ENCODE results near the gene PSMB7. TPM values are rescaled to one million over a fixed set of nuclear protein-coding genes. Genes with fewer than 3 reads are reported as not detected.

The PSMB7 gene
- total RNA-seq, 3 donors from 2014 or later (not counting 1 experiment from before 2014, with no cell fraction given) = 75.6 to 75.9 (median 75.8) TPM

DNA sequence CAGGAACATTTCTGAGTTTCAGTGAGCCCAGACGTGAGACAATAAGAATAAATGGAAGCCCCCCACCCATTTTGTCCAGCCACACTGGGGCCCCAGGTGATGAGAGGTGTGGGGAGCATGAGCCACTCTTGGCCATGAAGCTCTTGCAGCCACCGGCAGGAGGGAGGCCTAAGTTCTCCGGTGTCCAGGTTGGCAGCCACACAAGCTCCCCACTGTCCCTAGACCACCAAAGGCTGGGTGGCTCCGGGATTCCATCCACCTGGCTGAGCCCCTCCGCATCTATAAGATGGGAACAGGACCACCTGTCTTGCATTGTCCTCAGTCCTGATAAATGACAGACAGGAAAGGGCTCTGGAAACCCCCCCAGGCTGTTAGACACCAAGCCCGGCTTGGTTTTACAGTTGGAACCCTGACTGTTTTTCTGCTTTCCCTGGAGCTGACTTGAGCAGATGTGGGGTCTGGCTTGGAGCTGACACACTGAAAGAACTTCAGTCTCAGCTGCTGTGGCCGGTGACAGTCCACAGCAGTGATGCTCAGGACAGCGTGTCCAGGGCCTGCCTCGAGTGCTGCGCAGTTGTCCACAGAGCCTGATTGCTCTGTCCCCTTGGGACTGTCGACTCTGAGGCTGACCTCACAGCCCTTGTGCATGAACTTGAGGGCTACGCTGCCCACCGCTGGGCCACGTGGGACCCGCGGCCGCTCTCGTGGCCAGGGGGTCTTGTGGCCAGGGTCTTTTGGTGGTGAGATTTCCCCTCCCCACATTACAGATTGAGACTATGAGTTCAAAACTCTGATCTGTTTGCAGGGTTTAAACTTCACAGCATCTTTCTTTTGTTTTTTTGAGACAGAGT, 74.8 kb downstream of the PSMB7 start:
- Mint-ChIP-seq H3K36me3 (no peaks in the 10 kb centered on the region), H3K9me3 (no peaks in the 10 kb centered on the region), H3K27me3 (ENCODE audit: low read depth in 2 of 2) (no peaks in the 10 kb centered on the region), H3K4me1 (peaks cover 0 to 6% of the 10 kb centered on the region in 2 donors), H3K4me3 (no peak overlapping the region), H3K27ac (no peak overlapping the region)
- Histone ChIP-seq H3K36me3 (ENCODE audit: control insufficient read depth, insufficient read depth, low read length) (peaks cover 37% of the 10 kb centered on the region), H3K9me3 (ENCODE audit: control insufficient read depth, insufficient read depth, low read length) (no peaks in the 10 kb centered on the region), H3K4me3 (ENCODE audit: low read length) (no peak overlapping the region), H3K27ac (ENCODE audit: low read length) (no peak overlapping the region), H3K4me1 (ENCODE audit: control insufficient read depth, insufficient read depth, low read length) (no peaks in the 10 kb centered on the region), H3K27me3 (ENCODE audit: control insufficient read depth, insufficient read depth, low read length) (no peaks in the 10 kb centered on the region)
- WGBS (ENCODE audit: insufficient coverage) = 93% methylated on average over 16 of the region's 18 CpGs
- DNase-seq (no peak), ATAC-seq (no peak)
- intact Hi-C loops (cut with micrococcal nuclease) = no loop called here
- TF ChIP-seq, protein P1, sequence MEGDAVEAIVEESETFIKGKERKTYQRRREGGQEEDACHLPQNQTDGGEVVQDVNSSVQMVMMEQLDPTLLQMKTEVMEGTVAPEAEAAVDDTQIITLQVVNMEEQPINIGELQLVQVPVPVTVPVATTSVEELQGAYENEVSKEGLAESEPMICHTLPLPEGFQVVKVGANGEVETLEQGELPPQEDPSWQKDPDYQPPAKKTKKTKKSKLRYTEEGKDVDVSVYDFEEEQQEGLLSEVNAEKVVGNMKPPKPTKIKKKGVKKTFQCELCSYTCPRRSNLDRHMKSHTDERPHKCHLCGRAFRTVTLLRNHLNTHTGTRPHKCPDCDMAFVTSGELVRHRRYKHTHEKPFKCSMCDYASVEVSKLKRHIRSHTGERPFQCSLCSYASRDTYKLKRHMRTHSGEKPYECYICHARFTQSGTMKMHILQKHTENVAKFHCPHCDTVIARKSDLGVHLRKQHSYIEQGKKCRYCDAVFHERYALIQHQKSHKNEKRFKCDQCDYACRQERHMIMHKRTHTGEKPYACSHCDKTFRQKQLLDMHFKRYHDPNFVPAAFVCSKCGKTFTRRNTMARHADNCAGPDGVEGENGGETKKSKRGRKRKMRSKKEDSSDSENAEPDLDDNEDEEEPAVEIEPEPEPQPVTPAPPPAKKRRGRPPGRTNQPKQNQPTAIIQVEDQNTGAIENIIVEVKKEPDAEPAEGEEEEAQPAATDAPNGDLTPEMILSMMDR (IDR thresholded peaks at IDR 0.05) = no peak

DNA sequence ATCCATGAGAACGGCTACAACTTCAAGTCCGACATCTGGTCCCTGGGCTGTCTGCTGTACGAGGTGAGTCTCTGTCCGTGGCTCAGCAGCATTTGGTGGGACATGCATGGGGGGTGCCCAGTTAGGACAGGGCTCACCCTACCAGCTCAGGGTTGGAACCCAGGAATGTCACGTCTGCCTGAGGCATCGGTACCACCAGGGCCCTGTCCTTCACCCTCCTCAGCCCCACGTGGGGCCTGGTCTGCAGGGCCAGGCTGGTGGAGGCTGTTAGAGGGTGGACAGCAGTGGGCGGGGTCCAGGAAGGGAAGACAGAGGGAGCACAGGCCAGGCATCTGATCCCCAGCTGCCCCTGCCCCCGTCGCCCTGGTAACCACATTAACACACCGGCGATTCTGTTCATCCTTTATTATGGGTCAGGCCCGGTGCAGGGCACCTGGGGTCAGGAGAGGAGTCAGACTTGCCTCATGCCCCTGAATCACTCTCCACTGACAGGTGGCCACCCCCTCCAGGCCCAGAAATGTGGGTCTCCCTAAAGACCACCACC, 75.6 kb downstream of the PSMB7 start:
- DNase-seq (no peak), ATAC-seq (no peak)
- H3K9me3 Mint-ChIP-seq = no peaks in the 10 kb centered on the region
- Histone ChIP-seq H3K36me3 (ENCODE audit: control insufficient read depth, insufficient read depth, low read length) (peaks cover 37% of the 10 kb centered on the region), H3K27ac (ENCODE audit: low read length) (no peak overlapping the region), H3K4me3 (ENCODE audit: low read length) (no peak overlapping the region), H3K27me3 (ENCODE audit: control insufficient read depth, insufficient read depth, low read length) (no peaks in the 10 kb centered on the region), H3K4me1 (ENCODE audit: control insufficient read depth, insufficient read depth, low read length) (no peaks in the 10 kb centered on the region), H3K9me3 (ENCODE audit: control insufficient read depth, insufficient read depth, low read length) (no peaks in the 10 kb centered on the region)
- TF ChIP-seq, protein P1 (IDR thresholded peaks at IDR 0.05) = no peak
- no peak overlapping the region for H3K27ac Mint-ChIP-seq
- WGBS (ENCODE audit: insufficient coverage) = 92% methylated on average over 13 of the region's 13 CpGs
- no peak overlapping the region for H3K4me3 Mint-ChIP-seq
- intact Hi-C loops (cut with micrococcal nuclease) = no loop called here
- no peaks in the 10 kb centered on the region for H3K36me3 Mint-ChIP-seq
- peaks cover 0 to 6% of the 10 kb centered on the region in 2 donors for H3K4me1 Mint-ChIP-seq
- H3K27me3 Mint-ChIP-seq (ENCODE audit: low read depth in 2 of 2) = no peaks in the 10 kb centered on the region

DNA sequence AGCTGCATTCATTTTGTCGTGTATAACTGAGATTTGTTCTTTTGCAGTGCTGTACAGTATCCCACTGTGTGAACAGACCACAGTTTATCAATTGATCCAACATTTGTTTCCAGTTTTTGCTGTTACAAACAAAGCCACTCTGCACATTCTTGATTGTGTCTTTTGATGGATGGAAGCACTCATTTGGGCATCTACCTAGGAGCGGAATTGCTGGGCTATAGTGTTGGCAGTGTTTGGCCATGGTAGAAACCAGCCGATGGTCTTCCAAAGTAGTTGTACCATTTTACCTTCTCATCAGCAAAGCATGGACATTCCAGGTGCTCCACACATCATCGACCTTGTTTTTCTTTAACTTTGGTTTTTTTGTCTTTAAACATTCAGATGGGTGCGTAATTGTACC, 77.7 kb downstream of the PSMB7 start:
- Histone ChIP-seq H3K4me3 (ENCODE audit: low read length) (no peak overlapping the region), H3K4me1 (ENCODE audit: control insufficient read depth, insufficient read depth, low read length) (no peaks in the 10 kb centered on the region), H3K27me3 (ENCODE audit: control insufficient read depth, insufficient read depth, low read length) (no peaks in the 10 kb centered on the region), H3K27ac (ENCODE audit: low read length) (no peak overlapping the region), H3K9me3 (ENCODE audit: control insufficient read depth, insufficient read depth, low read length) (no peaks in the 10 kb centered on the region), H3K36me3 (ENCODE audit: control insufficient read depth, insufficient read depth, low read length) (peaks cover 25% of the 10 kb centered on the region)
- intact Hi-C loops (cut with micrococcal nuclease) = no loop called here
- TF ChIP-seq, protein P1 (IDR thresholded peaks at IDR 0.05) = no peak
- Mint-ChIP-seq H3K9me3 (no peaks in the 10 kb centered on the region), H3K4me3 (no peak overlapping the region), H3K27ac (peak overlapping the region in 1 of 2 donors; percentile 29), H3K4me1 (peaks cover 0 to 6% of the 10 kb centered on the region in 2 donors), H3K27me3 (ENCODE audit: low read depth in 2 of 2) (no peaks in the 10 kb centered on the region), H3K36me3 (no peaks in the 10 kb centered on the region)
- DNase-seq (no peak), ATAC-seq (no peak)
- 98% methylated on average over 5 of the region's 5 CpGs for WGBS (ENCODE audit: insufficient coverage)

All from natural killer cell (primary cell).